Measurements from ENCODE around the gene MAP7D2.

DNA sequence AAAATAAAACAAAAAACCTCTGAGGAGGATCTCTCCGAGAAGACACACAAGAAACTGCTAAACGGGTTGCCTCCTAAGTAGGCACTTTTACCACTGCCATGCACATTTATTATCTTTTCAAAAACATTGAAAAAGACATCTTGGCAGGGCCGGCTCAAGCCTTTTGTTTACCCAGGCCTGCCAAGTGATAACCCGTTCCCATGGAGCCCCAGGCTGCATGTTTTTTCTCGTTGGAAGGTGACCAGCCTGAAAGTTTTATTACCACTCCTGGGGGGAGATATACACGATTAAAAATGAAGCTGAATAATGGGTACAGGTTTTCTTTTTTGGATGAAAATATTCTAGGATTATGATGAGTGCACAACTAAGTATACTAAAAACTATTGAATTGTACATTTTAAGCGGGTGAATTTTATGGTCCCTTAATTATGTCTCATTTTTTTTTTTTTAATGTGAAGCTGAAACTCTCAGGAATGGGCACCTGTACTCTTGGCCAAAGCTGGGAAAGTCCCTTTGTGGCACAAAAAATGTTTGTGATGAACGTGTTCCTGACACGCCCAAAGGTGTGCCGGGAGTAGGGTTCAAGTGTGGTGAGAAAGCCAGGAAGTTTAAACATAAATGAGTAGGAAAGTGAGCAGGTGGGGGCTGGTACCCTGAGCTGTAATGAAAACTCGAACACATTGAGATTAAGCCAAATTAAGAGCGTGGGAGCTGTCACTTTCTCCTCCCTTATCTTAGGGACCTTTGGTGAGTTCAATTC lies 1.5 kb upstream of the MAP7D2 start:
- TF ChIP-seq, protein P1, sequence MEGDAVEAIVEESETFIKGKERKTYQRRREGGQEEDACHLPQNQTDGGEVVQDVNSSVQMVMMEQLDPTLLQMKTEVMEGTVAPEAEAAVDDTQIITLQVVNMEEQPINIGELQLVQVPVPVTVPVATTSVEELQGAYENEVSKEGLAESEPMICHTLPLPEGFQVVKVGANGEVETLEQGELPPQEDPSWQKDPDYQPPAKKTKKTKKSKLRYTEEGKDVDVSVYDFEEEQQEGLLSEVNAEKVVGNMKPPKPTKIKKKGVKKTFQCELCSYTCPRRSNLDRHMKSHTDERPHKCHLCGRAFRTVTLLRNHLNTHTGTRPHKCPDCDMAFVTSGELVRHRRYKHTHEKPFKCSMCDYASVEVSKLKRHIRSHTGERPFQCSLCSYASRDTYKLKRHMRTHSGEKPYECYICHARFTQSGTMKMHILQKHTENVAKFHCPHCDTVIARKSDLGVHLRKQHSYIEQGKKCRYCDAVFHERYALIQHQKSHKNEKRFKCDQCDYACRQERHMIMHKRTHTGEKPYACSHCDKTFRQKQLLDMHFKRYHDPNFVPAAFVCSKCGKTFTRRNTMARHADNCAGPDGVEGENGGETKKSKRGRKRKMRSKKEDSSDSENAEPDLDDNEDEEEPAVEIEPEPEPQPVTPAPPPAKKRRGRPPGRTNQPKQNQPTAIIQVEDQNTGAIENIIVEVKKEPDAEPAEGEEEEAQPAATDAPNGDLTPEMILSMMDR (conservative IDR thresholded peaks at IDR 0.05; ENCODE audit: low read depth, low read length) = no peak
- no peak for TF ChIP-seq EZH2 (IDR thresholded peaks at IDR 0.05; ENCODE audit: low read length, unreplicated experiment)
